Body of pancreas (tissue), 4 donors: ENCODE data around the gene NDUFV3. TPM values are rescaled to one million over a fixed set of nuclear protein-coding genes. Genes with fewer than 3 reads are reported as not detected.

ENCODE experiments used
- ATAC-seq: fragments of 150-250 bp; one replicate; pipeline ENCODE4 v1.9.1; 2016
- DNase-seq, 4 donors: peaks; one replicate each; pipeline ENCODE4 v3.0.0-alpha.2; 2019
- H3K27ac ChIP-seq, 4 donors: fragments of 200-600 bp; sonication (generic); 1 replicate in 3 of 4; 2 replicates in 1 of 4; pipeline versions ENCODE4 v1.5.1 to v1.6.1; 2016 to 2019; ENCODE audit warnings: mild to moderate bottlenecking in 1 of 4, mixed read lengths in 1 of 4, moderate library complexity in 1 of 4
- H3K27me3 ChIP-seq, 2 donors: fragments of 200-600 bp; sonication (generic); one replicate each; pipeline ENCODE4 v1.6.0; 2016; ENCODE audit warnings: mild to moderate bottlenecking in 1 of 2
- H3K36me3 ChIP-seq, 2 donors: fragments of 200-600 bp; sonication (generic); replicated peaks in 1 of 2; 2 replicates each; pipeline ENCODE4 v1.5.1; 2016; ENCODE audit warnings: low read depth in 2 of 2; ENCODE audit not compliant: insufficient read depth in 1 of 2
- H3K4me1 ChIP-seq: fragments of 200-600 bp; sonication (generic); one replicate; pipeline ENCODE4 v1.6.0; 2016
- H3K4me3 ChIP-seq, 2 donors: fragments of 200-600 bp; sonication (generic); 1 replicate in 1 of 2; 2 replicates in 1 of 2; pipeline ENCODE4 v1.5.1; 2016 to 2019
- H3K9me3 ChIP-seq, 3 donors: fragments of 200-600 bp; sonication (generic); 1 replicate in 2 of 3; 2 replicates in 1 of 3; pipeline ENCODE4 v1.5.1; 2016
- CTCF ChIP-seq, 7 experiments: fragments of 450-650 bp in 4 of 7; fragments of 200-600 bp in 3 of 7; sonication (generic) in 3 of 7; IDR thresholded peaks; one replicate each; pipeline ENCODE4 v1.5.1; 2016 to 2019; ENCODE audit warnings: antibody characterized with exemption in 7 of 7
- POLR2A ChIP-seq, 3 donors: fragments of 450-650 bp; IDR thresholded peaks; one replicate each; pipeline ENCODE4 v1.6.1; 2016; ENCODE audit warnings: antibody characterized with exemption in 3 of 3, mild to moderate bottlenecking in 2 of 3
- WGBS, 2 donors: methylation state at CpG; one replicate each; pipeline ENCODE4 v1.1.5; 2017; 5-methylcytosine and 5-hydroxymethylcytosine counted together
- intact Hi-C: fragments of 100-400 bp; cut with DNase I; formaldehyde crosslinking; loops from one replicate; pipeline ENCODE4 v1.15.1; 2023
- total RNA-seq, 2 donors: library from RNA; depleted of rRNA; stranded (reverse); fragments of >200 nt; gene quantifications; one replicate each; pipeline ENCODE4 v1.1.0, GENCODE V29; 2016

NDUFV3 gene
- 10 to 100 TPM; 42.3 to 55.0 TPM for total RNA-seq

- DNase-seq (peak; percentile 100), ATAC-seq (peak; percentile 97)
- intact Hi-C loops: no loop called here
- TF ChIP-seq CTCF (IDR thresholded peaks at IDR 0.05) (peak in 2 of 7 experiments; percentile 20 to 23), POLR2A (IDR thresholded peaks at IDR 0.05) (peak; percentile 93 to 96 (median 96))
- Histone ChIP-seq H3K36me3 (peaks cover 6 to 7% of the 10 kb centered on the region in 2 donors), H3K27ac (peak within 1 kb of the TSS; percentile 84 to 97 (median 95)), H3K9me3 (no peaks in the 10 kb centered on the region), H3K4me1 (peaks cover 14% of the 10 kb centered on the region), H3K4me3 (peak within 1 kb of the TSS; percentile 79 to 86), H3K27me3 (no peaks in the 10 kb centered on the region)
- WGBS, 2 donors: 0% methylated on average over 1 to 87 of the region's 87 CpGs
Observed at GRCh38 chr21:42892931-42893755, at the start of gene NDUFV3. TSS of gene NDUFV3 (plus strand) at chr21:42893309. CDS start at chr21:42893334, 25 bp downstream.

GRCh38 chr21:42844411-42845113 lies 48.5 kb upstream of the NDUFV3 start:
- no peak for ATAC-seq
- Histone ChIP-seq H3K4me3 (no peak overlapping the region), H3K36me3 (peaks cover 6 to 28% of the 10 kb centered on the region in 2 donors), H3K27me3 (no peaks in the 10 kb centered on the region), H3K9me3 (no peaks in the 10 kb centered on the region), H3K4me1 (no peaks in the 10 kb centered on the region), H3K27ac (peak overlapping the region in 1 of 4 donors; percentile 71)
- WGBS, 2 donors: 51 to 81% methylated on average over 11 to 22 of the region's 22 CpGs
- peak; percentile 10 to 82 (median 70) for DNase-seq
- TF ChIP-seq CTCF (IDR thresholded peaks at IDR 0.05): no peak
- no peak for TF ChIP-seq POLR2A (IDR thresholded peaks at IDR 0.05)
- intact Hi-C loops: no loop called here

- peak; percentile 12 for ATAC-seq
- Histone ChIP-seq H3K36me3 (peaks cover 6 to 28% of the 10 kb centered on the region in 2 donors), H3K27me3 (no peaks in the 10 kb centered on the region), H3K27ac (peak overlapping the region in 1 of 4 donors; percentile 71), H3K9me3 (no peaks in the 10 kb centered on the region), H3K4me1 (no peaks in the 10 kb centered on the region), H3K4me3 (no peak overlapping the region)
- intact Hi-C loops: no loop called here
- 71 to 78% methylated on average over 14 to 21 of the region's 21 CpGs for WGBS, 2 donors
- DNase-seq: peak; percentile 12 to 69 (median 62)
- no peak for TF ChIP-seq POLR2A (IDR thresholded peaks at IDR 0.05)
- no peak for TF ChIP-seq CTCF (IDR thresholded peaks at IDR 0.05)
Observed at GRCh38 chr21:42845296-42845965, 47.7 kb upstream of the NDUFV3 start.

GRCh38 chr21:42846221-42846620 lies 46.9 kb upstream of the NDUFV3 start:
- intact Hi-C loops: no loop called here
- no peaks in the 10 kb centered on the region for H3K9me3 ChIP-seq
- DNase-seq: peak in 1 of 4 donors; percentile 5
- no peak overlapping the region for H3K4me3 ChIP-seq
- H3K4me1 ChIP-seq: no peaks in the 10 kb centered on the region
- H3K36me3 ChIP-seq: peaks cover 6 to 22% of the 10 kb centered on the region in 2 donors
- WGBS, 2 donors: 91 to 93% methylated on average over 10 of the region's 10 CpGs
- no peak overlapping the region for H3K27ac ChIP-seq
- no peaks in the 10 kb centered on the region for H3K27me3 ChIP-seq
- no peak for TF ChIP-seq POLR2A (IDR thresholded peaks at IDR 0.05)
- no peak for ATAC-seq
